Measurements from ENCODE around the gene HCFC1.

HCFC1 gene

GRCh38 chrX:153921511-153922446 lies 49.8 kb downstream of the HCFC1 start:
- DNase-seq: no peak

- no peak for DNase-seq
Observed at GRCh38 chrX:153921070-153921469, 50.5 kb downstream of the HCFC1 start.

DNA sequence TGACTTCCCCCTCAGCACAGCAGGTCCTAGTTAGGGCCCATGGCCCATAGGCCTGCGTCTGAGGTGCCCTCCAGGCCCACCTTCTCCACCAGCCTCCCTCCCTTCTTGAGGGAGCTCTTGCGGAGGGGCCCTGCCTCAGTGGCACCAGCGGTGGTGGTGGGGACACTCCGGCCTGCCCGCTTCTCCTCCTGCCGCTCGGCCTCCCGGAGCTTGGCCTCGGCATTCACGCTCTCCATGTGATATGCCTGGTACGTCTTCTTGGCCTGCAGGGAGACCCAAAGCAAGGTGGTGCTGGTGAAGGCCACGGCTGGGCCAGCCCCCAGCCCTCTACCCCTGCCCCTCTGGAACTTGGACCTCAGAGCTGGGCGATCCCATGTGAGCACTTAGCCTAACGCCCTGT lies 51.1 kb downstream of the HCFC1 start:
- DNase-seq: no peak

- no peak for DNase-seq
Observed at GRCh38 chrX:153919281-153919680, 52.3 kb downstream of the HCFC1 start.

DNA sequence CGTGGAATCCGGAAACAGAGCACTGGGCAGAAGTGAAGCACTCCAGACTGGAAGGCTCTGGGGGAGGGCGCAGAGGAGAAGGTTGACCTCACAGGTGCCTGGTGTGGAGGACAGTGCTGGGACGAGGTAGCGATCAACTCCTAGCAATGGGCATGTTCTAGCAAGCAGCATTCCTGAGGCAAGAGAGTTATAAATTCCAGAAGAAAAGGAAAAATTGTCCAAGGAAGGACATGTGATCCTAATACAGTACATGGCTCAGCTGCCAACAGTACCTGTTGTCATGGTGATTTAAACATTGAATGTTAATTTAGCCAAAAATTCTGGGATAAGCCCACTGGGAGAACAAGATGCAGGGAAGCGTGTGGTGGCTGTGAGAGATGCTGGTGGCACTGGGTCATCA lies 53.7 kb downstream of the HCFC1 start:
- no peak for DNase-seq

- DNase-seq: no peak
Observed at GRCh38 chrX:153913701-153914100, 57.9 kb downstream of the HCFC1 start.

DNA sequence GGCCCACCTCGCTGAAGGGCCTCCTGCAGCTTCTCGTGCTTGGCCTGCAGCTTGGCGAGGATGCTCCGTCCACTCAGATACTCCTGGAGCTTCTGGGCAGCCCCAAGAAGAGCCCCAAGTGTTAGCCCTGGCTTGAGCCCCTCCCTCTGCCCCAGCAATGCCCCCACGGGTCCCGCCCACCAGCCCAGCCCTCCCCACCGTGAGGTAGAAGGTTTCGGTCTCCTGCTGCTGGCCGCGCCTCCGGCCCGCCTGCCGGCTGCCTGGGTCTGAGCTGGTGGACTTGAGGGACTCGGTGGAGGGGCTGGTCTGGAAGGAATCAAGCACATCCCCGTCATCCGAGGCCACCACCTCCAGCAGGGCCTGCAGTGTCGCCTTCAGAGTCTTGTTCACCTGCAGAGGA lies 58.4 kb downstream of the HCFC1 start:
- no peak for DNase-seq

DNA sequence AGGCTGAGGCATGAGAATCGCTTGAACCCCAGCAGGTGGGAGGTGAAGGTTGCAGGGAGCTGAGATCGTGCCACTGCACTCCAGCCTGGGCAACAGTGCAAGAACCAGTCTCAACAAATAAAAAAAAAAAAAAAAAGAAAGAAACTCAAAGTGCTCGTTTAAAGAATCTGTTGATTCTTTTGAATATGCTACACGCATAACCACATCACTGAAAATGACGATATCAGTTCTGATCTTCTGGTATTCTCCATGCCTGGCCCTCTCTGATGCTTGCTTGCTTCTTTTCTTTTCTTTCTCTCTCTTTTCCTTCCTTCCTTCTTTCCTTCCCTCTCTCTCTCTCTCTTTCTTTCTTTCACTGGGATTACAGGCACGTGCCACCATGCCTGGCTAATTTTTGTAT lies 59.8 kb downstream of the HCFC1 start:
- DNase-seq: no peak

DNA sequence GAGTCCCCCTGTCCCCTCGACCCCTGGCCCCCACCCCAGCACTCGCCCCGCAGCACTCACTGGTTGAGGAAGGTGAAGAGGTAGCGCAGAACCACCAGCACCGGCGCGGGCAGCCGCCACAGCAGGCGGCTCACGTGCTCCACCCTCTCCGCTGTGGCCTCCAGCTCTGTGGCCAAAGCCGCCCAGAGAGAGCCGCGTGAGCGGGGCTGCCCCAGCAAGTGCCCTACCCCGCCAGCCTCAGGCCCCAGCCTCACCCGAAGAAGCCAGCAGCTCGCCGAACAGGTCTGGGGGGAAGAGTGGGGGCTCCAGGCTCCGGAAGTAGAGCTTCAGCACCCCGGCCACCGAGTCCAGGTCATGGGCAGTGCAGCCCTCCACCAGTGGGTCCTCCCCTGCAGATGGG lies 61.2 kb downstream of the HCFC1 start:
- no peak for DNase-seq

DNA sequence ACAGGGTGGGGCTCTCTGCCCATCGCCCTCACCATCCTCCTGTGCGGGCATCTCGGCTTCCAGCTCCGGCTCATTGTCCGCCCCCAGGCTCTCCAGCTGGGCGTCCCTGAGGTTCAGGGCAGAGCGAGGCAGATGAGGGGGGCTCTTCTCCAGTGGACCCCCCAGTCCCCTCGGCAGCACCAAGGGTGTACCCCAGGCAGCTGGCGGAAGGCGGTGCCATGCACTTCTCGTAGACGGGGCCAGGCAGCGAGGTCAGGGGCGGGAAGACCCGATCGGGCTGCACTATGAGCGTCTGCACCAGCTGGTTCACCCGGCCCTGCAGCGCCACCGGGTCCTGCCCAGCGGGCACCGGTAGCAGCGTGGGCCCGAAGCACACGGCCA lies 61.6 kb downstream of the HCFC1 start:
- no peak for DNase-seq

- DNase-seq: no peak
Observed at GRCh38 chrX:153909024-153909979, 62.3 kb downstream of the HCFC1 start.

DNA sequence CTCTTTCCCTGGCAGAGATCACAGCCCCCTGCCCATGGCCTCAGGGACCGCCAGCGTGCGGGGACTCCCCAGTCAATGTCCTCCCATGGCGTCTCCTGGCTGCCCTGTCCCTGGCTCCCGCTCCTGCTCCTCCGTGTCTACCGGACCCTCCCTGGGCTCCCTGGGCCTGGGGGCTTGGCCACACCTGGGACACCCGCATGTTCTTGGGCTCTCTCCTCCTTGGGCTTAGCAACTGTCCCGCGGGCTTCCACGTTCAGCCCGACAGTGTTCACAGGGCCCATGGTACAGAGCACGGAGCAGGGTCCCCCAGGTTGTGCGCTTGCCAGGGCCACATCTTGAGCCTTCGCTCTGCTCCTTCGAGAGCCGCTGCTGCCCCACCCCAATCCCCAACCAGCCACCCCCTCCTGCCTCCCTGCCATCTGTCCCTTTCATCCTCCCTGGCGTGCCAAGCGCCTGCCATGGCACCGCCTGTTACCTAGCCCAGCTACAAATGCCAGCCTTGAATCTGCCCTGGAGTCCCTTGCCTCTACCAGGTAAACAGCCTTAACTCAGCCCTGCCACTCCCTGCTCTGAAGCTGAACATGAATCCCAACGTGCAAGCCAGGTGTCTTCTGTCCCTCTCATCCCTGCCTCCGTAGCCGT lies 63.3 kb downstream of the HCFC1 start:
- DNase-seq: no peak

DNA sequence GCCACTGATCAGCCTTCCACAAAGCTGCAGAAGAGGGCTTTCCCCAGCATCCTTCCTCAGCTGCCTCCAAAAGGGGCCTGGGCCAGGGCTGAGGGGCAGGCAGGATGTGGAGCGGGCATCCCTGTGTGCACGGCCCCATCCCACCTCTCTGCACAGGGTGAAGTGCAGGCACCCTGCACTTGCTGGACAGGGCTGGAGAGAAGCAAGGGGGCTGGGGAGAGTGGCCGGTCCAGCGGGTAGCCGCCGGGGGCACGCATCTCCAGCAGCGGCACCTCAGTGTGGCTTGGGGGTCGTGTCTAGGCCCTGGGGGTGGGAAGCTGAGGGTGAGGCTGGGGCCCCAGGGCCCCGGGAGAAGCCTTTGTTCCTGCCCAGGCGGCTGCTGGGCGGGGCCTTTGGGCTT lies 64.2 kb downstream of the HCFC1 start:
- DNase-seq: no peak

- no peak for DNase-seq
Observed at GRCh38 chrX:153906126-153906917, 65.3 kb downstream of the HCFC1 start.

DNA sequence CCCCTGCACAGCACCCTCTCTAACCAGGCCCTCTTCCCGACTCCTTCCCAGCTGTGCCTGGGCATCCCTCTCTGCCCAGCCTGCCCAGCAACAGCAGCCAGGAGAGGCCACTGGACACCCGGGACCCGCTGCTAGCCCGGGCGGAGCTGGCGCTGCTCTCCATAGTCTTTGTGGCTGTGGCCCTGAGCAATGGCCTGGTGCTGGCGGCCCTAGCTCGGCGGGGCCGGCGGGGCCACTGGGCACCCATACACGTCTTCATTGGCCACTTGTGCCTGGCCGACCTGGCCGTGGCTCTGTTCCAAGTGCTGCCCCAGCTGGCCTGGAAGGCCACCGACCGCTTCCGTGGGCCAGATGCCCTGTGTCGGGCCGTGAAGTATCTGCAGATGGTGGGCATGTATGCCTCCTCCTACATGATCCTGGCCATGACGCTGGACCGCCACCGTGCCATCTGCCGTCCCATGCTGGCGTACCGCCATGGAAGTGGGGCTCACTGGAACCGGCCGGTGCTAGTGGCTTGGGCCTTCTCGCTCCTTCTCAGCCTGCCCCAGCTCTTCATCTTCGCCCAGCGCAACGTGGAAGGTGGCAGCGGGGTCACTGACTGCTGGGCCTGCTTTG lies 66.0 kb downstream of the HCFC1 start:
- no peak for DNase-seq

DNA sequence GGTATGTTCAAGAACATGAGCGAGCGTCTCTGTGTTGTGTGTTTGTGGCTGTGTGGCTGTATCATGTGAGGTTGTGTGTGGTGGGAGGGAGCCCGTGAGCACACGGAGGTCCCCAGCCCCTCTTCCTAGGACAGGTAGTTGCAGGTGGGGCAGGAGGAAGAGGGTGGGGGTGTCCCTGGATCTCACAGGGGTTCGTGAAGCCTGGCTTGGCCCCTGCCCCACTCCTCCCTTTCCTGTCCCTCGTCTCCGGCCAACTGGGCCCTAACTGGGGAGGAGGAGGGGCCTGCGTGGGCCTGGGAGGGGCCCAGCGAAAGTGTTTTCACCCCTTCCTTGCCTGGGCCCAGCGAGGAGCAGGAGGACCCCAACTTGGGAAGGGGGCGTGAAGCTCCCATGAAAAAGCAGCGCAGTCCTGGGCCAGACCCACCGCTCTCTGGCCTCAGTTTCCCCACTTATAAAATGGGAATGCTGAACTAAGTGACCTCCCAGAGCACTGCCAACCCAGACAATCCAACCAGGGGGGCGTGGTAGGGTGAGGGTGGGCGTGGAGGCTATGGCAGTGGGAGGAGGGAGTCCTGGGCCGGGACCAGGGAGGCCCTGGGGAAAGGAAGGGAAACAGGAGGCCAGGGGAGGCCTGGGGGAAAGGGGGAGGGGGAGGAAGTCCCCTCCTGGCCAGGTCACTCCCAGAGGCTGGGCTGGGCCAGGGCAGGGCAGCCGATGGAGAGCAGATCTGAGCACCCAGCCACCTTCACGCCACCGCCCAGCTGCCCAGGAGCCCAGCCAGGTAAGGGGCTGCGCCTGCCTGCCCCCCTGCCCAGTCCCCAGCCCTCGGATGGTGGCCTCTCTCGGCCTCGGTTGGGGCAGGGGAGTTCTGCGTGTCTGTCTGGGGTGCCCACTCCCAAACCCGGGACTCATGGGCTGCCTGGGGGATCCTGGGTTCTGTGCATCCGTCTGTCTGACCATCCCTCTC lies 67.3 kb downstream of the HCFC1 start, which contains the start of gene AVPR2:
Gene AVPR2 (plus strand): TSS at position 683 of the 967 bp plus-strand sequence. CDS start 473 bp downstream, outside the sequence.
- DNase-seq: no peak

GRCh38 chrX:153903238-153903980 lies 68.2 kb downstream of the HCFC1 start:
- no peak for DNase-seq

GRCh38 chrX:153902385-153902784 lies 69.2 kb downstream of the HCFC1 start:
- no peak for DNase-seq

GRCh38 chrX:153901753-153902140 lies 69.9 kb downstream of the HCFC1 start:
- DNase-seq: no peak

All from activated CD4-positive, alpha-beta T cell treated with anti-CD3 and anti-CD28 coated beads for 48 hours (primary cell).